Smooth muscle cell (in vitro differentiated cells): Measurements from ENCODE around the gene CBLB. TPM values are rescaled to one million over a fixed set of nuclear protein-coding genes. Genes with fewer than 3 reads are reported as not detected.

Experiments used
- DNase-seq: peaks from one replicate; lab custom pipeline; 2025; ENCODE audit not compliant: unreplicated experiment; lab: John Stamatoyannopoulos, UW
- H2AFZ ChIP-seq: fragments of 200-600 bp; sonication (generic); 2 replicates; pipeline ENCODE4 v1.6.0; 2016; ENCODE audit warnings: antibody characterized with exemption, low read depth, mild to moderate bottlenecking
- H3F3A ChIP-seq: fragments of 200-600 bp; sonication (generic); 2 replicates; pipeline ENCODE4 v1.6.0; 2017; ENCODE audit warnings: antibody characterized with exemption, low read depth
- H3K27ac ChIP-seq: fragments of 200-600 bp; sonication (generic); 2 replicates; pipeline ENCODE4 v1.5.1; 2016; ENCODE audit warnings: low read depth, mild to moderate bottlenecking
- H3K27me3 ChIP-seq: fragments of 200-600 bp; sonication (generic); 2 replicates; pipeline ENCODE4 v1.6.1; 2016; ENCODE audit warnings: low read depth, mild to moderate bottlenecking
- H3K36me3 ChIP-seq: fragments of 200-600 bp; sonication (generic); 2 replicates; pipeline ENCODE4 v1.5.1; 2016; ENCODE audit warnings: low read depth
- H3K4me1 ChIP-seq: fragments of 200-600 bp; sonication (generic); 2 replicates; pipeline ENCODE4 v1.5.1; 2016; ENCODE audit warnings: low read depth
- H3K4me2 ChIP-seq: fragments of 200-600 bp; sonication (generic); 2 replicates; pipeline ENCODE4 v1.6.0; 2016; ENCODE audit warnings: mild to moderate bottlenecking
- H3K4me3 ChIP-seq: fragments of 200-600 bp; sonication (generic); 2 replicates; pipeline ENCODE4 v1.5.1; 2016; ENCODE audit warnings: mild to moderate bottlenecking
- H3K79me2 ChIP-seq: fragments of 200-600 bp; sonication (generic); 2 replicates; pipeline ENCODE4 v1.6.0; 2016; ENCODE audit warnings: low read depth, mild to moderate bottlenecking
- H3K9ac ChIP-seq: fragments of 200-600 bp; sonication (generic); 2 replicates; pipeline ENCODE4 v1.6.0; 2016; ENCODE audit warnings: low read depth
- H3K9me3 ChIP-seq: fragments of 200-600 bp; sonication (generic); replicated peaks from 2 replicates; pipeline ENCODE4 v1.5.1; 2016; ENCODE audit warnings: low read depth
- H4K20me1 ChIP-seq: fragments of 200-600 bp; sonication (generic); 2 replicates; pipeline ENCODE4 v1.6.0; 2016; ENCODE audit warnings: low read depth
- CTCF ChIP-seq: fragments of 200-600 bp; sonication (generic); IDR thresholded peaks from 2 replicates; pipeline ENCODE4 v1.5.1; 2017; ENCODE audit warnings: borderline replicate concordance, mild to moderate bottlenecking, antibody characterized with exemption; ENCODE audit not compliant: insufficient read depth, poor library complexity, severe bottlenecking
- WGBS: methylation state at CpG from one replicate; pipeline ENCODE4 v1.1.7; 2016; ENCODE audit warnings: low lambda C conversion rate; 5-methylcytosine and 5-hydroxymethylcytosine counted together
- polyA plus RNA-seq: library from polyadenylated mRNA; unstranded; fragments of >200 nt; fragmentation: Nextera tagmentation; extraction: Ambion mirVana; gene quantifications from 2 replicates; pipeline ENCODE4 v1.2.1, GENCODE V29; 2016
- total RNA-seq: library from RNA; depleted of rRNA; stranded (reverse); fragments of >200 nt; gene quantifications from 2 replicates; pipeline ENCODE4 v1.2.3, GENCODE V29; 2014

CBLB gene
- total and polyA plus RNA-seq, 2 experiments from 2014 or later = 13.9 to 38.9 TPM

DNA sequence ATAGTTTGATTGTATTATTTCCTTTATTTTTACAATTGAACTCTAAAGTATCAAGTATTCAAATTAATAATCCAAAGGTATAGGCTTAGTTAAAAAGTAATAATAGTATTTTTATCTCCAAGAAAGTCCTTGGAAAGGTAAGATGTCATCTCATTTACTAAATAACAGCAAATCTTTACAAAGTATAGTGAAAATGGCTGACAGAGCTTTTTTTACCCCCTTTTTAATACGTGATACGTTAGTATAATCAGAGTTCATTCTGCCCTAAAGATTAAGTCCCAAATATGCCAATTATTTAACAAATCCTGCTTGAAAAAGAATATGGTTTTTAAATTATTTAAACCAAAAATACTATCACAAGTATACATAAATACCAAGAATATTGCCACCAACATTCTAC lies 12.2 kb downstream of the CBLB start:
- Histone ChIP-seq H4K20me1 (peaks cover 56% of the 10 kb centered on the region), H3K9me3 (no peaks in the 10 kb centered on the region), H3K4me2 (no peak overlapping the region), H3F3A (no peaks in the 10 kb centered on the region), H3K27ac (no peak overlapping the region), H3K9ac (no peak overlapping the region), H3K79me2 (peaks cover 77% of the 10 kb centered on the region), H3K36me3 (peaks cover 8% of the 10 kb centered on the region), H3K4me1 (peaks cover 4% of the 10 kb centered on the region), H3K4me3 (no peak overlapping the region), H2AFZ (no peak overlapping the region), H3K27me3 (no peaks in the 10 kb centered on the region)
- 97% methylated on average over 2 of the region's 2 CpGs for WGBS
- DNase-seq = no peak
- TF ChIP-seq CTCF = no peak

GRCh38 chr3:105853801-105854432 lies 14.9 kb downstream of the CBLB start:
- Histone ChIP-seq H3K9me3 (no peaks in the 10 kb centered on the region), H3K4me2 (no peak overlapping the region), H4K20me1 (peaks cover 48% of the 10 kb centered on the region), H3K36me3 (peaks cover 8% of the 10 kb centered on the region), H3K4me3 (no peak overlapping the region), H3K27ac (no peak overlapping the region), H2AFZ (no peak overlapping the region), H3K27me3 (no peaks in the 10 kb centered on the region), H3K4me1 (no peaks in the 10 kb centered on the region), H3K79me2 (peaks cover 71% of the 10 kb centered on the region), H3K9ac (no peak overlapping the region), H3F3A (peaks cover 3% of the 10 kb centered on the region)
- DNase-seq = no peak
- WGBS = 89% methylated on average over 7 of the region's 7 CpGs
- no peak for TF ChIP-seq CTCF

GRCh38 chr3:105851582-105851981 lies 17.2 kb downstream of the CBLB start:
- no peak overlapping the region for H3K9ac ChIP-seq
- H4K20me1 ChIP-seq = peaks cover 25% of the 10 kb centered on the region
- H3K27ac ChIP-seq = no peak overlapping the region
- TF ChIP-seq CTCF = no peak
- H3K27me3 ChIP-seq = no peaks in the 10 kb centered on the region
- peaks cover 13% of the 10 kb centered on the region for H3K36me3 ChIP-seq
- DNase-seq = no peak
- H3K9me3 ChIP-seq = no peaks in the 10 kb centered on the region
- peaks cover 9% of the 10 kb centered on the region for H3F3A ChIP-seq
- no peak overlapping the region for H3K4me2 ChIP-seq
- H3K4me1 ChIP-seq = peaks cover 11% of the 10 kb centered on the region
- no peak overlapping the region for H2AFZ ChIP-seq
- 100% methylated on average over 1 of the region's 1 CpG for WGBS
- peaks cover 59% of the 10 kb centered on the region for H3K79me2 ChIP-seq
- H3K4me3 ChIP-seq = no peak overlapping the region

DNA sequence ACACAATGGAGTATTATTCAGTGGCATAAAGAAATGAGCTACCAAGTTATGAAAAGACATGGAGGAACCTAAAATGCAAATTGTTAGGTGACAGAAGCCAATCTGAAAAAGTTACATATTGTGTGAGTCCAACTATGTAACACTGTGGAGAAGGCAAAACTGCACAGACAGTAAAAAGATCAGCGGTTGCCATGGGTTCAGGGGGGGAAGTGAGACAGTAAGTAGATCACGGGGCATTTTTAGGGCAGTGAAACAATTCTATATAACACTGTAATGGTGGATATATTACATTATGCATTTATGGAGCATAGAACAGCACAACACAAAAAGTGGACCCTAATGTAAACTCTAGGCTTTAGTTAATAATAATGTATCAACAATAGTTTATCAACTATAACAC lies 17.6 kb downstream of the CBLB start:
- DNase-seq = no peak
- H3K27ac ChIP-seq = no peak overlapping the region
- H3K36me3 ChIP-seq = peaks cover 13% of the 10 kb centered on the region
- H3F3A ChIP-seq = peaks cover 9% of the 10 kb centered on the region
- no peaks in the 10 kb centered on the region for H3K9me3 ChIP-seq
- peaks cover 21% of the 10 kb centered on the region for H4K20me1 ChIP-seq
- H3K79me2 ChIP-seq = peaks cover 59% of the 10 kb centered on the region
- H3K4me3 ChIP-seq = no peak overlapping the region
- 100% methylated on average over 2 of the region's 2 CpGs for WGBS
- peaks cover 15% of the 10 kb centered on the region for H3K4me1 ChIP-seq
- H2AFZ ChIP-seq = no peak overlapping the region
- no peaks in the 10 kb centered on the region for H3K27me3 ChIP-seq
- no peak for TF ChIP-seq CTCF
- H3K9ac ChIP-seq = no peak overlapping the region
- no peak overlapping the region for H3K4me2 ChIP-seq
